Smooth muscle cell (in vitro differentiated cells): Measurements from ENCODE around the gene GRXCR2. TPM values are rescaled to one million over a fixed set of nuclear protein-coding genes. Genes with fewer than 3 reads are reported as not detected.
A peak's percentile ranks its signal among the peaks of the same experiment; 100 is the strongest.

Experiments used
- DNase-seq: peaks from one replicate; lab custom pipeline; 2025; ENCODE audit not compliant: unreplicated experiment; lab: John Stamatoyannopoulos, UW
- H2AFZ ChIP-seq: fragments of 200-600 bp; sonication (generic); 2 replicates; pipeline ENCODE4 v1.6.0; 2016; ENCODE audit warnings: antibody characterized with exemption, low read depth, mild to moderate bottlenecking
- H3F3A ChIP-seq: fragments of 200-600 bp; sonication (generic); 2 replicates; pipeline ENCODE4 v1.6.0; 2017; ENCODE audit warnings: antibody characterized with exemption, low read depth
- H3K27ac ChIP-seq: fragments of 200-600 bp; sonication (generic); 2 replicates; pipeline ENCODE4 v1.5.1; 2016; ENCODE audit warnings: low read depth, mild to moderate bottlenecking
- H3K27me3 ChIP-seq: fragments of 200-600 bp; sonication (generic); 2 replicates; pipeline ENCODE4 v1.6.1; 2016; ENCODE audit warnings: low read depth, mild to moderate bottlenecking
- H3K36me3 ChIP-seq: fragments of 200-600 bp; sonication (generic); 2 replicates; pipeline ENCODE4 v1.5.1; 2016; ENCODE audit warnings: low read depth
- H3K4me1 ChIP-seq: fragments of 200-600 bp; sonication (generic); 2 replicates; pipeline ENCODE4 v1.5.1; 2016; ENCODE audit warnings: low read depth
- H3K4me2 ChIP-seq: fragments of 200-600 bp; sonication (generic); 2 replicates; pipeline ENCODE4 v1.6.0; 2016; ENCODE audit warnings: mild to moderate bottlenecking
- H3K4me3 ChIP-seq: fragments of 200-600 bp; sonication (generic); 2 replicates; pipeline ENCODE4 v1.5.1; 2016; ENCODE audit warnings: mild to moderate bottlenecking
- H3K79me2 ChIP-seq: fragments of 200-600 bp; sonication (generic); 2 replicates; pipeline ENCODE4 v1.6.0; 2016; ENCODE audit warnings: low read depth, mild to moderate bottlenecking
- H3K9ac ChIP-seq: fragments of 200-600 bp; sonication (generic); 2 replicates; pipeline ENCODE4 v1.6.0; 2016; ENCODE audit warnings: low read depth
- H3K9me3 ChIP-seq: fragments of 200-600 bp; sonication (generic); replicated peaks from 2 replicates; pipeline ENCODE4 v1.5.1; 2016; ENCODE audit warnings: low read depth
- H4K20me1 ChIP-seq: fragments of 200-600 bp; sonication (generic); 2 replicates; pipeline ENCODE4 v1.6.0; 2016; ENCODE audit warnings: low read depth
- CTCF ChIP-seq: fragments of 200-600 bp; sonication (generic); IDR thresholded peaks from 2 replicates; pipeline ENCODE4 v1.5.1; 2017; ENCODE audit warnings: borderline replicate concordance, mild to moderate bottlenecking, antibody characterized with exemption; ENCODE audit not compliant: insufficient read depth, poor library complexity, severe bottlenecking
- WGBS: methylation state at CpG from one replicate; pipeline ENCODE4 v1.1.7; 2016; ENCODE audit warnings: low lambda C conversion rate; 5-methylcytosine and 5-hydroxymethylcytosine counted together
- polyA plus RNA-seq: library from polyadenylated mRNA; unstranded; fragments of >200 nt; fragmentation: Nextera tagmentation; extraction: Ambion mirVana; gene quantifications from 2 replicates; pipeline ENCODE4 v1.2.1, GENCODE V29; 2016
- total RNA-seq: library from RNA; depleted of rRNA; stranded (reverse); fragments of >200 nt; gene quantifications from 2 replicates; pipeline ENCODE4 v1.2.3, GENCODE V29; 2014

GRXCR2 gene
- total RNA-seq (not detected in 2 replicates), polyA plus RNA-seq (not detected in 2 replicates)

DNA sequence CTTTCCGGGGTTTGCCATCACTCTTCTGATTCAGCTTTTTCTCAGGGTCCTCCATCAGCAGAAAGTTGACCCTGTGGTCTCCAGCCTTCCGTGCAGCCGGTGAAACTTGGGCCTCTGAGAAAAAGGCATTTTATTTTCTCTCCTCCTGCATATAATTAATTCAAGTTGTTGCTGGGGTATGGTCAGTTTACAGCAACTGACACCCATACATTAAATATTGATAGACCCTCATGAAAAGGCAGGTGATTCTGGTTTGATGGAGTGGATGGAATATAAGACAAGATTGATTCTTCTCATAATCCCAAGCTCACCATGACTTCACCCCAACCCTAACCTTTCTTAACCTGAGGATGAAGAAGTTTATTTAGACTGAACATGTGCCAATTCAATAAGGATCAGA is at the start of gene GRXCR2:
Gene GRXCR2 (minus strand): TSS at position 101 of the 400 bp plus-strand sequence. CDS start 46 bp downstream, at position 55.
- Histone ChIP-seq H3F3A (no peaks in the 10 kb centered on the region), H3K9me3 (no peaks in the 10 kb centered on the region), H4K20me1 (no peaks in the 10 kb centered on the region), H3K9ac (no peak within 1 kb of the TSS), H2AFZ (no peak within 1 kb of the TSS), H3K27ac (no peak within 1 kb of the TSS), H3K36me3 (no peaks in the 10 kb centered on the region), H3K79me2 (no peaks in the 10 kb centered on the region), H3K27me3 (peaks cover 8% of the 10 kb centered on the region), H3K4me2 (no peak within 1 kb of the TSS), H3K4me3 (no peak within 1 kb of the TSS), H3K4me1 (no peaks in the 10 kb centered on the region)
- DNase-seq: no peak
- 77% methylated on average over 3 of the region's 3 CpGs for WGBS
- no peak for TF ChIP-seq CTCF

- H3K4me1 ChIP-seq: peaks cover 8% of the 10 kb centered on the region
- no peaks in the 10 kb centered on the region for H3F3A ChIP-seq
- no peak overlapping the region for H3K9ac ChIP-seq
- H3K27me3 ChIP-seq: peaks cover 3% of the 10 kb centered on the region
- no peak for DNase-seq
- H3K4me3 ChIP-seq: no peak overlapping the region
- H3K36me3 ChIP-seq: no peaks in the 10 kb centered on the region
- TF ChIP-seq CTCF: no peak
- H2AFZ ChIP-seq: no peak overlapping the region
- H3K79me2 ChIP-seq: no peaks in the 10 kb centered on the region
- no peak overlapping the region for H3K27ac ChIP-seq
- H3K4me2 ChIP-seq: no peak overlapping the region
- H3K9me3 ChIP-seq: no peaks in the 10 kb centered on the region
- WGBS: 96% methylated on average over 2 of the region's 2 CpGs
- no peaks in the 10 kb centered on the region for H4K20me1 ChIP-seq
Measured at GRCh38 chr5:145922059-145922458, 49.2 kb upstream of the GRXCR2 start.

DNA sequence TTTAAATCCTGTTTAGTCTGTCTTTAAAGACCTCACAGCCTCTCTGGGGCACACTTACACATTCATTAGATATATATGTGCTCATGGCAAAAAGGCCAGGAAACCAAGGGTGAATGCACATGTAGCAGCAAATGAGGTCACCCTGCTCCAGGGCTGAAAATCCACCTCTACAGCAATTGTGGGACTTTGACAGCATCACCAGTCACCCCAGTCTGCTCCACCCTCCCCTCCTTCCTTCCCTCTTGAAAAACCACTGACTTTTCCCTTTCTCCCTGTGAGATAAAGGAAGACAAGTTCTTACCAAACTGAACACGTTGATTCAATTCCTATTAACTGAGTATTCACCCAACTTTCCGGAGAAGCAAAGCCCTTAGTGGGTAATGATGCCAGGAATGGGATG is 48.4 kb upstream of the GRXCR2 start:
- no peak for TF ChIP-seq CTCF
- 62% methylated on average over 2 of the region's 2 CpGs for WGBS
- peak overlapping the region; percentile 30 for H3K27ac ChIP-seq

DNA sequence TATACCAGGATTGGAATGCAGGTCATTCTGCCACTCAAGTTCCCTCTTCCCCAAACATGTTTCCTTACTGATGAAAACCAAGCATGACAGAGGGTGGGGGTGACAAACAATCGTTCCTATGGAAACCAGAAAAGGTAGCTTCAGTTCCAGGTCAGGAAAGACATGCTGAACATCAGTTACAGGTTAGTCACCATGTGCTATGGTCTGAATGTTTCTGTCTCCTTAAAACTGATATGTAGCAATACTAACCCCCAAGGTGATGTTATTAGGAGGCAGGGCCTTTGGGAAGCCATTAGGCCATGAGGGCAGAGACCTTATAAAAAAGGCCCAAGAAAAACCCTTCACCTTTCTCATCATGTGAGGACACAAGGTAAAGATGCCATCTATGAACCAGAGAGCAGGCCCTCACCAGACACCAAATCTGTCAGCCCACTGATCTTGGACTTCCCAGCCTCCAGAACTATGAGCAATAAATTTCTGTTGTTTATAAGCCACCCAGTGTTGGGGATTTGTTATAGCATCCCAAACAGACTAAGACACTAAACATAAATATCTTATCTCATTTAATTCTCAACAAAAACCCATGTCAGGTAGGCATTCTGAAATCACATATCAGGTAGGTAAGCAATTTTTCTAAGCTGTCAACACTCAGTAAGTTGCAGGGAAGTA is 47.9 kb upstream of the GRXCR2 start:
- Histone ChIP-seq H3K9ac (no peak overlapping the region), H3K79me2 (no peaks in the 10 kb centered on the region), H3K36me3 (no peaks in the 10 kb centered on the region), H3K4me3 (no peak overlapping the region), H2AFZ (no peak overlapping the region), H3K9me3 (no peaks in the 10 kb centered on the region), H3K4me2 (no peak overlapping the region), H3F3A (no peaks in the 10 kb centered on the region), H3K27me3 (peaks cover 3% of the 10 kb centered on the region), H3K4me1 (peaks cover 14% of the 10 kb centered on the region), H3K27ac (peak overlapping the region; percentile 30), H4K20me1 (no peaks in the 10 kb centered on the region)
- no peak for DNase-seq
- 97% methylated on average over 1 of the region's 1 CpG for WGBS
- TF ChIP-seq CTCF: no peak

More for the DNA sequence above, 48.4 kb upstream of the GRXCR2 start:
- no peak for DNase-seq
- Histone ChIP-seq H2AFZ (no peak overlapping the region), H3K4me3 (no peak overlapping the region), H3K79me2 (no peaks in the 10 kb centered on the region), H3K9me3 (no peaks in the 10 kb centered on the region), H4K20me1 (no peaks in the 10 kb centered on the region), H3K36me3 (no peaks in the 10 kb centered on the region), H3K4me1 (peaks cover 14% of the 10 kb centered on the region), H3F3A (no peaks in the 10 kb centered on the region), H3K4me2 (no peak overlapping the region), H3K27me3 (peaks cover 3% of the 10 kb centered on the region), H3K9ac (no peak overlapping the region)
